Activated CD8-positive, alpha-beta T cell treated with anti-CD3 and anti-CD28 coated beads for 36 hours (primary cell): ENCODE measurements around the gene IFRD2. TPM values are rescaled to one million over a fixed set of nuclear protein-coding genes. Genes with fewer than 3 reads are reported as not detected.

Source experiments
- ATAC-seq: fragments of 200-7000 bp; cut with Tn5 transposase; one replicate; pipeline ENCODE4 v1.10.0; 2021; ENCODE audit warnings: mild to moderate bottlenecking, moderate library complexity
- CTCF ChIA-PET: fragments of 350-600 bp; sonication (Branson Sonifier 250); formaldehyde crosslinking; loops from one replicate; lab custom pipeline; 2021; ENCODE audit warnings: antibody characterized with exemption; lab: Charles Lee
- POLR2A ChIA-PET: fragments of 350-600 bp; sonication (Branson Sonifier 250); formaldehyde crosslinking; loops from one replicate; lab custom pipeline; 2021; ENCODE audit warnings: antibody characterized with exemption; lab: Charles Lee
- DNase-seq: peaks from one replicate; pipeline ENCODE4 v3.0.0-alpha.2; 2020
- H3K27ac Mint-ChIP-seq: one replicate; pipeline ENCODE4 v1.8.0; 2021; ENCODE audit warnings: mild to moderate bottlenecking, mixed read lengths
- H3K27me3 Mint-ChIP-seq: one replicate; pipeline ENCODE4 v1.8.0; 2021; ENCODE audit warnings: mixed read lengths
- H3K36me3 Mint-ChIP-seq: one replicate; pipeline ENCODE4 v1.8.0; 2021; ENCODE audit warnings: low read depth, mixed read lengths
- H3K4me1 Mint-ChIP-seq: one replicate; pipeline ENCODE4 v1.8.0; 2021; ENCODE audit warnings: low read depth, mixed read lengths
- H3K4me3 Mint-ChIP-seq: one replicate; pipeline ENCODE4 v1.8.0; 2021; ENCODE audit warnings: mild to moderate bottlenecking, moderate library complexity, mixed read lengths
- H3K9me3 Mint-ChIP-seq: one replicate; pipeline ENCODE4 v1.8.0; 2021; ENCODE audit warnings: mixed read lengths
- intact Hi-C: fragments of 100-400 bp; cut with micrococcal nuclease; formaldehyde crosslinking; loops from one replicate; pipeline ENCODE4 v1.10.0; 2022
- total RNA-seq, 2 experiments: library from RNA; stranded (reverse); gene quantifications; one replicate each; pipeline ENCODE4 v1.2.3, GENCODE V29; 2021
- TF ChIP-seq, protein P1 (sequence below): fragments of 200-600 bp; IDR thresholded peaks from one replicate; pipeline ENCODE4 v1.8.0; 2022; ENCODE audit warnings: antibody characterized with exemption, mild to moderate bottlenecking

Gene IFRD2
- total RNA-seq, 2 experiments from 2014 or later, result 132 to 133 TPM

DNA sequence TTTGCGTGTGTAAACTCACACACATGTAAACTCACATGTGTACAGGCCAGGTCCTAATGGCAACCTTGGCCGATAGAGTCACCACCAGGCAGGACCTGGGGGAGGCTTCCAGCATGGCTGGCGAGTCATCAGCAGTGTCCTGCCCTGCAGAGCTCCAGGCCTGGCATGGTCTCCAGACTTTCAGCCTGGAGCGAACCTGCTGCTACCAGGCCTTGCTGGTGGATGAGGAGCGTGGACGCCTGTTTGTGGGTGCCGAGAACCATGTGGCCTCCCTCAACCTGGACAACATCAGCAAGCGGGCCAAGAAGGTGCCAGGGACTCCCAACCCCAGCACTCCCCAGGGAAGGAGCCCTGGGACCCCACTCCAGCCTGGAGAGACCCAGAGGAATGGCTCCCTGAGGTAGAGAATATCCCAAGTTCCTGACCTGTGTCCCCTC lies 22.2 kb downstream of the IFRD2 start:
- intact Hi-C loops, result no loop called here
- ChIA-PET POLR2A (interaction anchor here (1.0 to 1.2 kb wide), 2 partner anchors 10 to 14 kb away, joined by 3 read pairs; no protein-coding TSS in a partner anchor), CTCF (interaction anchor here (1.0 to 4.0 kb wide), 3 partner anchors 11 to 32 kb away, joined by 3 to 18 read pairs (median 7); no protein-coding TSS in a partner anchor)
- peaks cover 33% of the 10 kb centered on the region for H3K27me3 Mint-ChIP-seq
- TF ChIP-seq, protein P1, sequence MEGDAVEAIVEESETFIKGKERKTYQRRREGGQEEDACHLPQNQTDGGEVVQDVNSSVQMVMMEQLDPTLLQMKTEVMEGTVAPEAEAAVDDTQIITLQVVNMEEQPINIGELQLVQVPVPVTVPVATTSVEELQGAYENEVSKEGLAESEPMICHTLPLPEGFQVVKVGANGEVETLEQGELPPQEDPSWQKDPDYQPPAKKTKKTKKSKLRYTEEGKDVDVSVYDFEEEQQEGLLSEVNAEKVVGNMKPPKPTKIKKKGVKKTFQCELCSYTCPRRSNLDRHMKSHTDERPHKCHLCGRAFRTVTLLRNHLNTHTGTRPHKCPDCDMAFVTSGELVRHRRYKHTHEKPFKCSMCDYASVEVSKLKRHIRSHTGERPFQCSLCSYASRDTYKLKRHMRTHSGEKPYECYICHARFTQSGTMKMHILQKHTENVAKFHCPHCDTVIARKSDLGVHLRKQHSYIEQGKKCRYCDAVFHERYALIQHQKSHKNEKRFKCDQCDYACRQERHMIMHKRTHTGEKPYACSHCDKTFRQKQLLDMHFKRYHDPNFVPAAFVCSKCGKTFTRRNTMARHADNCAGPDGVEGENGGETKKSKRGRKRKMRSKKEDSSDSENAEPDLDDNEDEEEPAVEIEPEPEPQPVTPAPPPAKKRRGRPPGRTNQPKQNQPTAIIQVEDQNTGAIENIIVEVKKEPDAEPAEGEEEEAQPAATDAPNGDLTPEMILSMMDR, result no peak
- H3K27ac Mint-ChIP-seq, result peak overlapping the region; percentile 5
- ATAC-seq, result no peak
- peaks cover 2% of the 10 kb centered on the region for H3K36me3 Mint-ChIP-seq
- peaks cover 22% of the 10 kb centered on the region for H3K4me1 Mint-ChIP-seq
- no peak overlapping the region for H3K4me3 Mint-ChIP-seq
- no peak for DNase-seq
- H3K9me3 Mint-ChIP-seq, result no peaks in the 10 kb centered on the region

DNA sequence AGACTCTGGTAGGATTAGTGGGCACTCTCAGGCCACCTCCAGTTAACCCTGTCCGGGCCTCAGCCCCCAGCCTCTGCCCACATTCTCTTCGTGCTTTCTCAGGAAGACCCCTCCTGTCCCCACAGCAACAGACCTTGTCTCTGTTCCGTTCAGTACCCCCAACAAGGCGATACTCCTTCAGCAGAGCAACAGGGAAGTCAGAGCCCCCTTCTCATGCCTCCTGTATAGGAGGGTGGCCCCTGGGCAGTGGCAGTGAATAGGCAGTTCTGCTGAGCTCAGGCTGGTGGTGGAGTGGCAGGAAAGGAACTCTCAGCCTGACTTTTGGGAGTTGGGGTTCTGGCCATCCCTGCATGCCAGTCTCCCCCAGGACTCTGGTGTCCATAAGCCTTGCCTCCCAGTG lies 22.8 kb downstream of the IFRD2 start:
- Mint-ChIP-seq H3K9me3 (no peaks in the 10 kb centered on the region), H3K4me3 (no peak overlapping the region), H3K36me3 (peaks cover 2% of the 10 kb centered on the region), H3K27me3 (peaks cover 28% of the 10 kb centered on the region), H3K4me1 (peaks cover 18% of the 10 kb centered on the region), H3K27ac (no peak overlapping the region)
- intact Hi-C loops, result no loop called here
- ATAC-seq (no peak), DNase-seq (no peak)
- TF ChIP-seq, protein P1, result no peak
- ChIA-PET POLR2A (interaction anchor here (1.0 to 1.2 kb wide), 2 partner anchors 10 to 15 kb away, joined by 3 read pairs; no protein-coding TSS in a partner anchor), CTCF (interaction anchor here (1.0 to 4.0 kb wide), 3 partner anchors 11 to 31 kb away, joined by 3 to 18 read pairs (median 7); no protein-coding TSS in a partner anchor)

DNA sequence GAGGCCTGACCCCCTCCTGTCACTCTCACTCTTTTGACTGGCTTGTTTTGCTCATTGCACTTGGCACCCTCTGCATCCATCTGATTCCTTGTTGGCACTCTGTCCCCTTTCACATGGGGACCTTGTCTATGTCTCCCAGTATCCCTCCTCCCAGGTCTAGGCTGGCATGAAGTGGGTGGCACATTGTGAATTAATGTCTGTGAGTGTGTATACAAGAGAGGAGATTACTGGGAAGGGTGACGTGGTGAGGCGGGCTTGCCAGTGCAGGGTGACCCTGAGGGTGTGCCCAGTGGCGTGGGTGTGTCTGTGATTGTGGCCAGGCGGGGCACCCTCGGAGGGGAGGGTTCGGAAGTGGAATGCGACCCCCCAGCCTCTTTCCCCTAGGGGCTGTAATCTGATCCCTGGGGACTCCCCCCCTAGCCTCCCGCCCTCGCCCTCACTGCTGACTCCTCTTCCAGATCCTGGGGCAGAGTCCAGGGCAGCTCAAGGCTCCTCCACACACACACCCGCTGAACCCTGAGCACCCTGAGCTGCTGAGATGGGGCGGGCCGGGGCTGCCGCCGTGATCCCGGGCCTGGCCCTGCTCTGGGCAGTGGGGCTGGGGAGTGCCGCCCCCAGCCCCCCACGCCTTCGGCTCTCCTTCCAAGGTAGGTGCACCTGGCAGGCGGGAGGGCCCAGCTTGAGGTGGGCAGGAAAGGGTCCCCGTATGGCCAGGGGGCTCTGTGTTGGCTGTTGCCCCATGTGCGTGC lies 23.4 kb downstream of the IFRD2 start, which contains the start of gene SEMA3B:
Gene SEMA3B, plus strand, starts transcription at position 445 of the 749 bp plus-strand sequence. Its CDS starts 94 bp downstream, at position 539.
- CTCF ChIA-PET, result interaction anchor here (1.0 to 4.0 kb wide), 4 partner anchors 10 to 78 kb away, joined by 3 to 18 read pairs (median 12); partner anchors contain the start of gene GNAT1
- Mint-ChIP-seq H3K27ac (peak within 1 kb of the TSS; percentile 5), H3K27me3 (peaks cover 22% of the 10 kb centered on the region), H3K4me3 (no peak within 1 kb of the TSS), H3K9me3 (no peaks in the 10 kb centered on the region), H3K4me1 (peaks cover 12% of the 10 kb centered on the region), H3K36me3 (no peaks in the 10 kb centered on the region)
- intact Hi-C loops, result no loop called here
- POLR2A ChIA-PET, result interaction anchor here (1.0 to 3.3 kb wide), 3 partner anchors 9 to 21 kb away, joined by 3 to 10 read pairs (median 3); no protein-coding TSS in a partner anchor
- DNase-seq, result no peak
- TF ChIP-seq, protein P1, result no peak
- ATAC-seq, result no peak

DNA sequence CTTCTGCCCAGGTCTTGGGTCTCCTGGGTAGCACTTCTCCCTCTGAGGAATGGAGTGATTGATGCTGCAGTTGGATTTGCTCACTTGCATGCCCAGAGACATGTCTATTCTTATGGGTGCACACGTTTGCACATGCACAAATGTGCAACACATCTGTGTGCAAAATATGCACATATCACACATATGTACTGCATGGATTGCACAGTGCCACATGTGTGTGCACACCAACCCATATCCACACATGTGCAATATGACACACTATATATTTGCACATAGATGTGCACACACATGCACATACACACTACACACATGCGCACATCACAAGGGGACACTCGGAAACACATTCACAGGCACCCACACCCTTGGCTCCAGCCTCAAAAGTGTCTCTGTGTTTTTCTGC lies 24.0 kb downstream of the IFRD2 start:
- no peaks in the 10 kb centered on the region for H3K36me3 Mint-ChIP-seq
- ChIA-PET POLR2A (interaction anchor here (3.3 kb wide), 1 partner anchor 21 kb away, joined by 10 read pairs; no protein-coding TSS in a partner anchor), CTCF (interaction anchor here (1.0 to 3.3 kb wide), 3 partner anchors 22 to 77 kb away, joined by 4 to 16 read pairs (median 12); partner anchors contain the start of gene GNAT1)
- intact Hi-C loops, result no loop called here
- TF ChIP-seq, protein P1, result no peak
- no peaks in the 10 kb centered on the region for H3K9me3 Mint-ChIP-seq
- H3K27me3 Mint-ChIP-seq, result peaks cover 19% of the 10 kb centered on the region
- ATAC-seq, result no peak
- DNase-seq, result no peak
- H3K27ac Mint-ChIP-seq, result no peak overlapping the region
- H3K4me3 Mint-ChIP-seq, result no peak overlapping the region
- H3K4me1 Mint-ChIP-seq, result peaks cover 9% of the 10 kb centered on the region
